ENCODE measurements around the gene MT1M. TPM values are rescaled to one million over a fixed set of nuclear protein-coding genes. Genes with fewer than 3 reads are reported as not detected.

MT1M gene
- total and polyA plus RNA-seq, 2 donors from 2014 or later = 15.3 to 27.9 TPM

DNA sequence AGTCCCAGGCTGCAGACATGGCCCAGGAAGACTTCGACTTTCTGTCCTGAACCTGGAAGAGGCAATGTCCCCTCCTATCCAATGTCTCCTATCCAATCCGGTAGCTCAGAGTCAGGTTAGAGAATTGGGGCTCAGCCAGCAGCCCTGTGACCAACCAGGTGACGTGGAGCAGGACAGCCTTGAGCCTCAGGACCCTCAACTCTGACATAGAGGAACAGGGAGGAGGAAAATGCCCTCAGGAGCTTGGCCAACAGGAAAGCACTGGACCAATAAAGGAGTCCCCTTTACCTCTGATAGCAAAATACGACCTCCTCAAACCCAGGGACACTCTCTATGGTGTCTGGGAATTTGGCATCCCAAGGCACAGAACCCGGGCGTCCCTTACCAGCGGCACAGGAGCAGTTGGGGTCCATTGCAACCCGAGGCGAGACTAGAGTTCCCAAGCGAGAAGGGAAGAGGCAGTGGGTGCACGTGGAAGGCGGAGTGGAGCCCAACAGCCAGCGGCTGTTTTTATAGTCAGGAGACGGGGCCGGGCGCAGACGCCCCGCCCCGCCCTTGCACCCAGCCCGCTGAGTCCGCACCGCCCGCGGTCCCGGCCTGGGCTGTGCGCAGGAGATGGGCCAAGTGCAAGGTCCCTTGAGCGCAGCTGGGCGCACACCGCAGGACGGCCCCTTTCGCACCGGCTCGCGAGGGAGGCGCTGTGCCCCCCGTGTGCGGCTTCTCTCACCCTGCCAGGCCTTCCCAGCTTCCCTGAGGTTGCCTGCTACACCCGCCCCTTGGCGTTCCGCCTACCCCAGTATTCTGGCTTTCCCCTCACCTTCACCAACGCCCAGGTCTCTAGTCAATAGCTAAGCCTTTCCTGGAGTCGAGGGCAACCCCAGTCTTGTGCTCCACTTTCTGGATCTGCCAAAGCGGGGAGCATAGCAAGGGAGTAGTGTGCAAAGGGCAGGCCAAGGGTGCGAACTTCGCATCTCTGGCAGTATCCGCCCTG lies 35.4 kb downstream of the MT1M start, which contains the start of gene MT1G:
MT1G (minus strand) TSS at position 485 of the 991 bp plus-strand sequence; CDS start at position 413, 72 bp downstream.
- no peak for FAIRE-seq
- intact Hi-C loops (cut with DNase I) = no loop called here
- Histone ChIP-seq H3K9me3 (ENCODE audit: control insufficient read depth in 2 of 3, insufficient read depth in 1 of 3, low read length in 3 of 3) (no peaks in the 10 kb centered on the region), H3K36me3 (ENCODE audit: control insufficient read depth in 2 of 3, insufficient read depth in 3 of 3, low read length in 3 of 3) (no peaks in the 10 kb centered on the region), H3K4me1 (ENCODE audit: control insufficient read depth in 2 of 3, insufficient read depth in 2 of 3, low read depth in 1 of 3, low read length in 3 of 3) (peaks cover 0 to 10% (median 0%) of the 10 kb centered on the region in 3 donors), H3K27me3 (ENCODE audit: control insufficient read depth, insufficient read depth, low read length) (peaks cover 64% of the 10 kb centered on the region), H3K27ac (ENCODE audit: low read depth in 2 of 2, low read length in 2 of 2) (peak within 1 kb of the TSS; percentile 36 to 60), H3K4me3 (ENCODE audit: low read length in 3 of 3) (peak within 1 kb of the TSS; percentile 16 to 76 (median 73)), H3K9ac (ENCODE audit: low read length in 3 of 3) (peak within 1 kb of the TSS in 2 of 3 donors; percentile 12 to 51)
- TF ChIP-seq, protein P1, sequence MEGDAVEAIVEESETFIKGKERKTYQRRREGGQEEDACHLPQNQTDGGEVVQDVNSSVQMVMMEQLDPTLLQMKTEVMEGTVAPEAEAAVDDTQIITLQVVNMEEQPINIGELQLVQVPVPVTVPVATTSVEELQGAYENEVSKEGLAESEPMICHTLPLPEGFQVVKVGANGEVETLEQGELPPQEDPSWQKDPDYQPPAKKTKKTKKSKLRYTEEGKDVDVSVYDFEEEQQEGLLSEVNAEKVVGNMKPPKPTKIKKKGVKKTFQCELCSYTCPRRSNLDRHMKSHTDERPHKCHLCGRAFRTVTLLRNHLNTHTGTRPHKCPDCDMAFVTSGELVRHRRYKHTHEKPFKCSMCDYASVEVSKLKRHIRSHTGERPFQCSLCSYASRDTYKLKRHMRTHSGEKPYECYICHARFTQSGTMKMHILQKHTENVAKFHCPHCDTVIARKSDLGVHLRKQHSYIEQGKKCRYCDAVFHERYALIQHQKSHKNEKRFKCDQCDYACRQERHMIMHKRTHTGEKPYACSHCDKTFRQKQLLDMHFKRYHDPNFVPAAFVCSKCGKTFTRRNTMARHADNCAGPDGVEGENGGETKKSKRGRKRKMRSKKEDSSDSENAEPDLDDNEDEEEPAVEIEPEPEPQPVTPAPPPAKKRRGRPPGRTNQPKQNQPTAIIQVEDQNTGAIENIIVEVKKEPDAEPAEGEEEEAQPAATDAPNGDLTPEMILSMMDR (IDR thresholded peaks at IDR 0.05; ENCODE audit: borderline replicate concordance, extremely low read depth, insufficient read depth) = no peak
- DNase-seq = peak in 4 of 5 donors; percentile 48 to 84 (median 57)

DNA sequence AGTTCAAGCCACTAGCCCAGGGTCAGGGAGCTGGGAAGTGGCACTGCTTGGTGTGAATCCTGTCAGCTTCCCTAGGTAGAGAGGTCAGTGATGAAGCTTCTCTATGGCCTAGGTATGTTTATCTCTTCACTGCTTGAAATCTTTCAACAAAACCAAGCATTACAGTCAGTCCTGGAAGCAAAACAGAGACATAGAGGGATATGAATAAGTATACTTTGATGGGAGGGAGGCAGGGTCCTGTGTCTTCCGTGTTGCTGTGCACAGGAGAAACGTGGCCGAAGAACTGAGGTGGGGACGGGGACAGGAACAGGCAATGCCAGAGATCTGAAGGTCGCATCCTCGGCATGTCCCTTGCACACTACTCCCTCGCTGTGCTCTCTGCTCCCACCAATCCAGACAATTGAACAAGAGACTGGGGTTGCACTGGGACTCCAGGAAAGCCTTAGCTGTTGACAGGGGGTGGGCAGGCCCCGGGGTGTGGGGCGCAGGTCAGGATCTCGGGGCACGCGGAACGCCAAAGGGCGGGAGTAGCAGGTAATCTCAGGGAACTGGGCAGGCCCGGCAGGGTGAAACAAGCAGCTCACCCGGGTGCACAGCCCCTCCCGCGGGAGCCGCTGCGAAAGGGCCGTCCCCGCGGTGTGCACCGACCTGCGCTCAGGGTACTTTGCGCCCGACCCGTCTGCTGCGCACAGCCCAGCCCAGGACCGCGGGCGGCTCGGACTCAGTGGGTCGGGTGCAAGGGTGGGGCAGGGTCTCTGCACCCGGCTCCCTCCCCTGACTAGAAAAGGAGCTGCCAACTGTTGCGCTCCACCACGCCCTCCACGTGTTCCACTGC lies 36.8 kb downstream of the MT1M start, which contains the start of gene MT1H:
MT1H (plus strand) TSS at position 810 of the 835 bp plus-strand sequence. CDS start 71 bp downstream, outside the sequence.
- peak within 1 kb of the TSS in 2 of 3 donors; percentile 71 to 76 for H3K4me3 ChIP-seq (ENCODE audit: low read length in 3 of 3)
- DNase-seq (no peak), FAIRE-seq (no peak)
- TF ChIP-seq, protein P1 (IDR thresholded peaks at IDR 0.05; ENCODE audit: borderline replicate concordance, extremely low read depth, insufficient read depth) = no peak
- no peaks in the 10 kb centered on the region for H3K9me3 ChIP-seq (ENCODE audit: control insufficient read depth in 2 of 3, insufficient read depth in 1 of 3, low read length in 3 of 3)
- H3K9ac ChIP-seq (ENCODE audit: low read length in 3 of 3) = peak within 1 kb of the TSS in 2 of 3 donors; percentile 28 to 51
- H3K27me3 ChIP-seq (ENCODE audit: control insufficient read depth, insufficient read depth, low read length) = peaks cover 61% of the 10 kb centered on the region
- peaks cover 0 to 8% (median 0%) of the 10 kb centered on the region in 3 donors for H3K4me1 ChIP-seq (ENCODE audit: control insufficient read depth in 2 of 3, insufficient read depth in 2 of 3, low read depth in 1 of 3, low read length in 3 of 3)
- no peaks in the 10 kb centered on the region for H3K36me3 ChIP-seq (ENCODE audit: control insufficient read depth in 2 of 3, insufficient read depth in 3 of 3, low read length in 3 of 3)
- H3K27ac ChIP-seq (ENCODE audit: low read depth in 2 of 2, low read length in 2 of 2) = peak within 1 kb of the TSS; percentile 8 to 22
- intact Hi-C loops (cut with DNase I) = no loop called here

DNA sequence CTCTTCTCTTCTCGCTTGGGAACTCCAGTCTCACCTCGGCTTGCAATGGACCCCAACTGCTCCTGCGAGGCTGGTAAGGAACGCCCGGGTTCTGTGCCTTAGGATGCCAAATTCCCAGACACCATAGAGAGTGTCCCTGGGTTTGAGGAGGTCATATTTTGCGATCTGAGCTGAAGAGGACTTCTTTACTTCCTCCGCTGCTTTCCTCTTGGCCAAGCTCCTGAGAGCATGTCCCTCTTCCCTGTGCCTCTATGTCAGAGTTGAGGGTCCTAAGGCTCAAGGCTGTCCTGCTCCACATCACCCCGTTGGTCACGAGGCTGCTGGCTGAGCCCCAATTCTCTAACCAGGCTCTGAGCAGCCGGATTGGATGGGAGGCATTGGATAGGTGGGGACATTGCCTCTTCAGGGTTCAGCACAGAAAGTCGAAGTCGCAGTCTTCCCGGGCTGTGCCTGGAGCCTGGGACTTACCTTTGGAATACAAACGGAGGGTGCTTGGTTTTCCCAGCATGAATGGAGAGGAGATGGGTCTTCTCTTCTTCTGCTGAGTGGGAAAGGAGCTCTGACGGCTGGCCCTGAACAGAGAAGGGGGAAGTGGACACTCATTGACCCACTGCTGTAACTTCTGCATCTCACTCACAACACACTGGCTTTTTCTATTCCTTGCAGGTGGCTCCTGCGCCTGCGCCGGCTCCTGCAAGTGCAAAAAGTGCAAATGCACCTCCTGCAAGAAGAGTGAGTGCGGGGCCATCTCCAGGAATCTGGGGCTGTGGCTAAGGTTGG lies 37.6 kb downstream of the MT1M start:
- H3K4me3 ChIP-seq (ENCODE audit: low read length in 3 of 3) = peak overlapping the region in 2 of 3 donors; percentile 65 to 76
- H3K9ac ChIP-seq (ENCODE audit: low read length in 3 of 3) = no peak overlapping the region
- intact Hi-C loops (cut with DNase I) = no loop called here
- H3K36me3 ChIP-seq (ENCODE audit: control insufficient read depth in 2 of 3, insufficient read depth in 3 of 3, low read length in 3 of 3) = no peaks in the 10 kb centered on the region
- H3K9me3 ChIP-seq (ENCODE audit: control insufficient read depth in 2 of 3, insufficient read depth in 1 of 3, low read length in 3 of 3) = no peaks in the 10 kb centered on the region
- TF ChIP-seq, protein P1 (IDR thresholded peaks at IDR 0.05; ENCODE audit: borderline replicate concordance, extremely low read depth, insufficient read depth) = no peak
- FAIRE-seq (no peak), DNase-seq (no peak)
- peaks cover 58% of the 10 kb centered on the region for H3K27me3 ChIP-seq (ENCODE audit: control insufficient read depth, insufficient read depth, low read length)
- H3K27ac ChIP-seq (ENCODE audit: low read depth in 2 of 2, low read length in 2 of 2) = no peak overlapping the region
- H3K4me1 ChIP-seq (ENCODE audit: control insufficient read depth in 2 of 3, insufficient read depth in 2 of 3, low read depth in 1 of 3, low read length in 3 of 3) = peaks cover 0 to 8% (median 0%) of the 10 kb centered on the region in 3 donors

All from kidney (tissue), 14 donors.